HG02798 (cell line): Measurements from ENCODE around the gene WNT11.
A peak's percentile ranks its signal among the peaks of the same experiment; 100 is the strongest.

Experiments used
- ATAC-seq: cut with Tn5 transposase; IDR thresholded peaks from one replicate; pipeline ENCODE4 v1.9.1; 2021; ENCODE audit warnings: mild to moderate bottlenecking; ENCODE audit not compliant: unreplicated experiment, poor library complexity

Gene WNT11

GRCh38 chr11:76159983-76160661, 46.2 kb downstream of the WNT11 start:
- no peak for ATAC-seq

- ATAC-seq = no peak
These were observed 46.9 kb downstream of the WNT11 start for GRCh38 chr11:76159303-76159937.

GRCh38 chr11:76158394-76159302, 47.7 kb downstream of the WNT11 start:
- no peak for ATAC-seq

- no peak for ATAC-seq
These were observed 48.4 kb downstream of the WNT11 start for GRCh38 chr11:76157891-76158290.

- no peak for ATAC-seq
These were observed 49.3 kb downstream of the WNT11 start for GRCh38 chr11:76156971-76157427.

GRCh38 chr11:76155500-76156227, 50.6 kb downstream of the WNT11 start:
- ATAC-seq = no peak

GRCh38 chr11:76153571-76153923, 52.8 kb downstream of the WNT11 start:
- ATAC-seq = no peak

GRCh38 chr11:76152741-76153570, 53.3 kb downstream of the WNT11 start:
- ATAC-seq = peak; percentile 61

- peak; percentile 65 for ATAC-seq
These were observed 54.1 kb downstream of the WNT11 start for GRCh38 chr11:76152086-76152681.

- ATAC-seq = no peak
These were observed 54.7 kb downstream of the WNT11 start for GRCh38 chr11:76151556-76152085.

- no peak for ATAC-seq
These were observed 56.2 kb downstream of the WNT11 start for GRCh38 chr11:76150141-76150540.

- no peak for ATAC-seq
These were observed 56.6 kb downstream of the WNT11 start for GRCh38 chr11:76149713-76150112.

GRCh38 chr11:76148941-76149613, 57.2 kb downstream of the WNT11 start:
- no peak for ATAC-seq

GRCh38 chr11:76148231-76148630, 58.1 kb downstream of the WNT11 start:
- ATAC-seq = no peak

GRCh38 chr11:76147106-76147740, 59.1 kb downstream of the WNT11 start:
- no peak for ATAC-seq

- ATAC-seq = no peak
These were observed 63.0 kb downstream of the WNT11 start for GRCh38 chr11:76143274-76143673.

GRCh38 chr11:76141901-76142588, 64.3 kb downstream of the WNT11 start:
- ATAC-seq = no peak
